Islet precursor cell (in vitro differentiated cells): ENCODE results near the gene EHD1.

Source experiments
- DNase-seq: peaks from one replicate; pipeline ENCODE4 v3.0.0-alpha.2; 2018

Gene EHD1

GRCh38 chr11:64878494-64879243, at the start of gene EHD1:
Gene EHD1, minus strand, starts transcription at chr11:64878621. Its CDS starts 157 bp downstream, at chr11:64878464.
- peak; percentile 99 for DNase-seq

GRCh38 chr11:64926689-64927088, 48.3 kb upstream of the EHD1 start:
- DNase-seq: no peak

- DNase-seq: no peak
Observed at GRCh38 chr11:64925536-64926436, 47.4 kb upstream of the EHD1 start.

- DNase-seq: no peak
Observed at GRCh38 chr11:64924910-64925284, 46.5 kb upstream of the EHD1 start.

- peak; percentile 97 for DNase-seq
Observed at GRCh38 chr11:64923944-64924909, 45.8 kb upstream of the EHD1 start, which contains the start of gene PPP2R5B. Gene PPP2R5B, plus strand, starts transcription at chr11:64924689. Its CDS starts 1,046 bp downstream, at chr11:64925735.

- no peak for DNase-seq
Observed at GRCh38 chr11:64923151-64923661, 44.8 kb upstream of the EHD1 start.

GRCh38 chr11:64921384-64921783, 43.0 kb upstream of the EHD1 start:
- DNase-seq: no peak

- DNase-seq: no peak
Observed at GRCh38 chr11:64920124-64920523, 41.7 kb upstream of the EHD1 start.

GRCh38 chr11:64919627-64920026, 41.2 kb upstream of the EHD1 start:
- DNase-seq: no peak

- no peak for DNase-seq
Observed at GRCh38 chr11:64918017-64918416, 39.6 kb upstream of the EHD1 start.

GRCh38 chr11:64917663-64917995, 39.2 kb upstream of the EHD1 start:
- no peak for DNase-seq

GRCh38 chr11:64916775-64917662, 38.6 kb upstream of the EHD1 start, which contains the start of gene ATG2A:
Gene ATG2A, minus strand, starts transcription at chr11:64917209. Its CDS starts 74 bp downstream, at chr11:64917135.
- peak; percentile 100 for DNase-seq

GRCh38 chr11:64916040-64916774, 37.8 kb upstream of the EHD1 start:
- peak; percentile 81 for DNase-seq

GRCh38 chr11:64915376-64915887, 37.0 kb upstream of the EHD1 start:
- DNase-seq: no peak

GRCh38 chr11:64914123-64914522, 35.7 kb upstream of the EHD1 start:
- DNase-seq: no peak

GRCh38 chr11:64913171-64913727, 34.8 kb upstream of the EHD1 start:
- no peak for DNase-seq

GRCh38 chr11:64911689-64912088, 33.3 kb upstream of the EHD1 start:
- DNase-seq: no peak

GRCh38 chr11:64911142-64911541, 32.7 kb upstream of the EHD1 start:
- no peak for DNase-seq

GRCh38 chr11:64910451-64911093, 32.2 kb upstream of the EHD1 start:
- DNase-seq: no peak
